ENCODE measurements around the gene CNTN6. TPM values are rescaled to one million over a fixed set of nuclear protein-coding genes. Genes with fewer than 3 reads are reported as not detected.

The CNTN6 gene
- total RNA-seq, 1 experiment from 2014 or later, result not detected

DNA sequence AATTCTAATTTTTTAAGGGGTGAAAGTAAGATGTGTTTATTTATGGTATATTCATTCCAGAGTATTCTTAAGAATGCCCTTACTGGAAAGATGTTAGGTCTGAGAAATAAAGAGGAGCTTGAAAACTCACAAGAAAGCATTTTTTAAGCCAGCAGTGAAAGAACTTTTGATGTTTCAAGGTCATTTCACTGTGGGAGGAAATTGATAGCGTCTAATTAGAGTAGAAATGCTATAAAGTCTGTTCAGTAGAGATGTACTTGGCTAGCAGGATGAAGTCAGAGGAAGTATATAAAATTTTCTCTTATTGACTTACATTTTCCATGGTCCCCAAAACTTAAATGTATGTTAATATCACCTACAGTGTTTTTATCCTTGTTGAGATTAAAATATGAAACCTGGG is 354.6 kb downstream of the CNTN6 start:
- Mint-ChIP-seq H3K36me3 (ENCODE audit: insufficient read depth in 1 of 3, low read depth in 3 of 3) (no peaks in the 10 kb centered on the region), H3K4me3 (no peak overlapping the region), H3K27me3 (ENCODE audit: low read depth) (no peaks in the 10 kb centered on the region), H3K27ac (no peak overlapping the region), H3K9me3 (no peaks in the 10 kb centered on the region), H3K4me1 (peaks cover 0 to 3% of the 10 kb centered on the region in 2 experiments; a peak in 1 of 4 replicates)
- no peak overlapping the region for H2BK12ac ChIP-seq (ENCODE audit: insufficient read length, low read depth, low read length)
- H3K4me2 ChIP-seq (ENCODE audit: insufficient read depth, insufficient read length, low read length), result no peak overlapping the region
- no peaks in the 10 kb centered on the region for H3K9me3 ChIP-seq (ENCODE audit: control insufficient read depth, low read depth, low read length)
- H3K56ac ChIP-seq (ENCODE audit: insufficient read length, low read depth, low read length), result no peak overlapping the region
- no peak overlapping the region for H3T11ph ChIP-seq (ENCODE audit: low read length)
- no peak overlapping the region for H2BK15ac ChIP-seq (ENCODE audit: low read depth, low read length)
- H3K79me1 ChIP-seq (ENCODE audit: insufficient read depth, low read depth, low read length, poor library complexity, severe bottlenecking), result no peaks in the 10 kb centered on the region
- H3K23me2 ChIP-seq (ENCODE audit: insufficient read length, low read depth, low read length, poor library complexity, severe bottlenecking), result no peaks in the 10 kb centered on the region
- no peak overlapping the region for H3K18ac ChIP-seq (ENCODE audit: insufficient read length, low read depth, low read length)
- H3K27me3 ChIP-seq (ENCODE audit: insufficient read depth, low read length), result no peaks in the 10 kb centered on the region
- no peak overlapping the region for H2BK5ac ChIP-seq (ENCODE audit: insufficient read length, low read length)
- H4K20me1 ChIP-seq (ENCODE audit: control insufficient read depth, insufficient read depth, insufficient read length), result no peaks in the 10 kb centered on the region
- H3K9ac ChIP-seq (ENCODE audit: extremely low read depth, insufficient read length, low read length), result no peak overlapping the region
- TF ChIP-seq CTCF (conservative IDR thresholded peaks at IDR 0.05), result no peak
- no peak overlapping the region for H2AK5ac ChIP-seq (ENCODE audit: insufficient read length, low read length)
- WGBS (ENCODE audit: extremely low coverage, insufficient read length, low lambda C conversion rate), result no CpG with 5 or more reads among the region's 1 CpG
- no peaks in the 10 kb centered on the region for H3K79me2 ChIP-seq (ENCODE audit: insufficient read depth, low read length)
- H2BK120ac ChIP-seq (ENCODE audit: low read depth, low read length, poor library complexity, severe bottlenecking), result no peak overlapping the region
- DNase-seq, result no peak
- no peak overlapping the region for H4K8ac ChIP-seq (replicated peaks; ENCODE audit: insufficient read length, low read depth, low read length)
- H3K27ac ChIP-seq (ENCODE audit: insufficient read length, low read depth, low read length), result no peak overlapping the region
- H2BK20ac ChIP-seq (ENCODE audit: low read depth, low read length, poor library complexity, severe bottlenecking), result no peak overlapping the region
- no peaks in the 10 kb centered on the region; the same call in 1 of the 2 replicates for H3K4me1 ChIP-seq (ENCODE audit: insufficient read depth, low read length)
- no peak overlapping the region for H4K91ac ChIP-seq (ENCODE audit: insufficient read length, low read depth, low read length)
- no peak overlapping the region for H3K4ac ChIP-seq (ENCODE audit: low read depth, low read length)
- H3K14ac ChIP-seq (ENCODE audit: insufficient read depth, low read length), result no peak overlapping the region
- H4K5ac ChIP-seq (ENCODE audit: insufficient read length, low read depth, low read length), result no peak overlapping the region
- H3K23ac ChIP-seq (ENCODE audit: insufficient read length, low read depth, low read length), result no peak overlapping the region
- H2AFZ ChIP-seq (ENCODE audit: low read length), result no peak overlapping the region
